GM21619 (cell line): Measurements from ENCODE around the gene MAB21L3.

Experiments
- ATAC-seq: cut with Tn5 transposase; IDR thresholded peaks from one replicate; pipeline ENCODE4 v1.9.1; 2021; ENCODE audit not compliant: unreplicated experiment

The MAB21L3 gene

DNA sequence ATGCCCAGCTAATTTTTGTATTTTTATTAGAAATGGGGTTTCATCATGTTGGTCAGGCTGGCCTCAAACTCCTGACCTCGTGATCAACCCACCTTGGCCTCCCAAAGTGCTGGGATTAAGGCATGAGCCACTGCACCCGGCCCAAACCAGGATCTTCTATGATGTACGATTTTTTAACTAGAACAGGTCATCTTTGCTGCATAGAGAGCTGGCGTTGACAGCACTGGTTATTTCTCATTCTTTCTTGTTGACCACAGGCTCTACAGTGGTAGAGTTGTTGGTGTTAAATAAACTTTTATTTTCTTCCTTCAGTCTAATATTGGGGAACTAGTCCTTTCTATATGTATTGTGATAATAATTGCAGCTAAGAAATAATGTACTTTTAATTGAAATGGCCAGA lies 3.8 kb upstream of the MAB21L3 start:
- ATAC-seq = no peak

DNA sequence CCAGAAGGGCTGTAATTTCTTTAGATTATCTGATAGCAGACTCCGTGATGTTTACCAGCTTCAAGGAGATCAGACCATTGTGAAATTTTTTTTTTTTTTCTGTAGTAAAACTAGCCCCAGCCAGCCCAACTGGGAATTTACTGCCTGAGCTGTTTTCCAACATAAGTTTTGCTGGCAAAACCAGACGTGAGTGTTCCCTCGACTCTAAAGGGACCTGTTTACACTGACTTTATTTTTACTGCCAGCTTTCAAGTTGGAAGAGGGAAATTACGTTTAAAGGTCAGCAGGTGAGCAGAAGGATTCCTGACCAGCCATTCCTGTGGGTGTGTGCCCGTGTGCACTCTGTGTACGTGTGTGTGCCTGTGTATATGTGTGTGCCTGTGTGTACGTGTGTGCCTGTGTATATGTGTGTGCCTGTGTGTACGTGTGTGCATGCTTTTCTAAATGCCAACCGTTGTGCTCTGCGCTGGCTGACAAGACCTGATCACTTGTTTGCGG lies 374 bp downstream of the MAB21L3 start:
- no peak for ATAC-seq

DNA sequence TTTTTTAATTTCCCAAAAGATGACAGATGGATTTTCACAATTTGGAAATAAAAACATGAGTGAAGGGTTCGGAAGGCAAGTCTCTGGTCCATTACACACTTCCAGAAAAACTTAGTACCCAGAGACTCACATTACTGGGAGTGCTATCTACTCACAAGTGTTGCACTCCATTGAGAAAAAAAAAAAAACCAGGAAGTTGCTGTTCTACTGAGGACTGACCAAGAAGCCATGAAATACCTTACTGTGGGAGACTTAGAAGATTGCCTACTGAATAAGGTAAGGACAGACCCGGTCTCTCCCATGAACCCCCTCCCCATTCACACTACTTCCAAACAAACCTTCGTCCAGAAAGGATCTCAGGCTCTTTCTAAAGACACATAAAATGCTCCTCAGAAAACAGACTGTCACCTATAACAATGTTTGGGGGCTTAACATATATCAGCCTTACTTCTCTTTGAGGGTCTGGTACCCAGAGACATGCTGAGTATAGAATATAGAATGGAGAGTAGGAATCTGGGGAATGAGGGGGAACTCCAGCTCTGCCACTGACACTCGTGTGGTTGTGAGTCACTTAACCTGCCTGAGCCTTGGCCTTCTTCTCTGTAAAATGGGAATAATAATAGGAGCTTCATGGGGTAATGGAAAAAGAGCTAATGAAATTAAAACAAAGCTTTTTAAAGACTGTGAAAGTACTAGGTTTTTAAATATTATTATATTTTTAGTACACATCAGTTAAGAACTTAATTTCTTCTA lies 1.4 kb downstream of the MAB21L3 start:
- no peak for ATAC-seq

DNA sequence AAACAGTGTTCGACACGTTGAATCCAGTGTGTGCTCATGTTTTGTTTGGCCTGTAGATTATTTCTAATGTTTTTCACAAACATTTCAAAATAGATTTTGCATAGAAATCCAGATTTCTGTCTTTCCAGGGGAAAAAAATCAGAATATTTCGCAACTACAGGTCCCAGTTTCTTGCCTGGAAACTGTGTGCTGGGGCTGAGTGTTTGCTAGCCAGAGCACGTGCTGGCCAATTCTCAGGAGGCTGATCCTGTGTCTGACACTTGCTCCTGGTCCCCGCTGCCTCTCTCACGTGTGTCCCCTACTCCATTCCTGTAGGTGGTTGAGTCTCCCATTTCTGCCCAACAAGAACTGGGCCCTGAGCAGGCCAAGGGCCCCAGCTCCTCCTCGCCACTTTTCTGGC lies 2.4 kb downstream of the MAB21L3 start:
- ATAC-seq = no peak

DNA sequence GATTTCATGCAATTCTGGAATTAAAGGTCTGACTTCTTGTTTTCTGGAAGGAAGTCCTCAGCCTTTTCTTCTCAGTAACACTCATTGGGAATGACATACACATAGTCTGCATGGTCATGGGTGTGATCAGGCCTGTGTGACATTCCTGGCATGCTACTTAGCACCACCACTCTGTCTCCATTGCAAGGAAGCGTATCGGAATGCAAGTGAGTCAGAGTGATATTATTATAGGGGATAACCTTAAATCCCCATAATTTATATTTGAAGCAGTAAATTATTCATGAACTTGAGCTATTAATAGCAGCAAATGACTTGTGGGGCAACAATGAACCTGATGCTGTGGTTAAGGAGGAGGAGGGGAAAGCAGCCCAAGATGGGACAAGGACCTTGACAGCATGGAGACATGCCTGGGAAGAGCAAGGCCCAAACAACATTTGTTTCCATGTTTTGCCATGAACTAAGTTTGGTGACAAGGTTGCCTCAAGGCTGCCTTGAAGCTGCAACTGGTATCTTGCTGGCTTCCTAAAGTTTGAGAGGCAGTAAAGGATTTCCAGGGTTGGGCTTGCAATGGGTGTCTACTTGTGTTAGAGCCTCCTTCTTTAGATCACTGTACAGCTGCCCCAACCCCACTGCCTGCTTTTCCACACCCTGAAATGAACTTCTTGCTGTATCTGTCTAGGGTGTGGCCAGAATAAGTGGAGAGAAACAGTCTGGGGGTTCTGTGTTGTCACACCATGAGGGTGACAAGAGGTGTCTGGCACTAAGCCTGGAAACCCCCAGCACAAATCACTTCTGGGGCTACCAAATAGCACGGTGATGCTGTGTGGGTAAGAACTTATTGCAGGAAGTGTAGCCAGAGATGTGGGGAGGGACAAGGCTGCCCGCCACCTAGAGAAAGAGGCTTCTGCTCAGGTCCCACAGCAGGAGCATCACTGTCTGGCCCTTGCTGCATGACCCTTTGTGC lies 4.6 kb downstream of the MAB21L3 start:
- ATAC-seq = no peak

DNA sequence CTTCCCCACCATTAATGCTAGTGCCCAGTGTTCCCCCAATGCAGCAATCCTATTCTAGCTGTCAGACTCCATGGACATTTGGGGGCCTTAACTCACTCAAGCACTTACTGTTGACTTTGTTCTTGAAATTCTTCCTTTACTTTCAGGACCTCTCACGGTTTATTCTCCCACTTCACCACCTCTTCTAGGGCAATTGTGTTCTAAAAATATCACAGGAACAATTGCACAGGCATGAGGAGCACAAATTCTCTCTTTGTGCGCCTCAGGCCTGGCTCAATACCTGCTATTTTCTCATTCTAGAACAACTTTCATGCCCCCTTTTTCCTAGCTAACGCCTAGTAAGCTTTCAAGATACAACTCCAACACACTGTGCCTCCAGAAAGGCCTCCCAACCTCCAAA lies 7.3 kb downstream of the MAB21L3 start:
- no peak for ATAC-seq

DNA sequence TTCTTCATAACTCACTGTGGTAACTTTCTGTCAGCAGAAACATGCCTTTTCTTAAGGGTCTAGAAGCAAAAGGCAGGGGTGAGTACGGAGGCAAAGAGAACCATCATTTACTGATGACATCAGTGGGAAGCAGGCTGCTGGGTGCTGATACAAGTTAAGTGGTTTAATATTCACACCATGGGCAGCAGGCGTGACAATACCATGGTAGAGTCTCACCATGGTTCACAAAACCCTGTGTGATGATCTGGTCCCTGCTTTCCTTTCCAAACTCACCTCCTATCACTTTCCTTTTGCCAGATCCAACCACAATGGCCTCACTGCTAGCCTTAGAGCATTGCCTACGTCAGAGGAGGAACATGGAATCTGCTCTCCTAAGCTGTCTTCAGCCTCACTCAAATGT lies 8.7 kb downstream of the MAB21L3 start:
- no peak for ATAC-seq

DNA sequence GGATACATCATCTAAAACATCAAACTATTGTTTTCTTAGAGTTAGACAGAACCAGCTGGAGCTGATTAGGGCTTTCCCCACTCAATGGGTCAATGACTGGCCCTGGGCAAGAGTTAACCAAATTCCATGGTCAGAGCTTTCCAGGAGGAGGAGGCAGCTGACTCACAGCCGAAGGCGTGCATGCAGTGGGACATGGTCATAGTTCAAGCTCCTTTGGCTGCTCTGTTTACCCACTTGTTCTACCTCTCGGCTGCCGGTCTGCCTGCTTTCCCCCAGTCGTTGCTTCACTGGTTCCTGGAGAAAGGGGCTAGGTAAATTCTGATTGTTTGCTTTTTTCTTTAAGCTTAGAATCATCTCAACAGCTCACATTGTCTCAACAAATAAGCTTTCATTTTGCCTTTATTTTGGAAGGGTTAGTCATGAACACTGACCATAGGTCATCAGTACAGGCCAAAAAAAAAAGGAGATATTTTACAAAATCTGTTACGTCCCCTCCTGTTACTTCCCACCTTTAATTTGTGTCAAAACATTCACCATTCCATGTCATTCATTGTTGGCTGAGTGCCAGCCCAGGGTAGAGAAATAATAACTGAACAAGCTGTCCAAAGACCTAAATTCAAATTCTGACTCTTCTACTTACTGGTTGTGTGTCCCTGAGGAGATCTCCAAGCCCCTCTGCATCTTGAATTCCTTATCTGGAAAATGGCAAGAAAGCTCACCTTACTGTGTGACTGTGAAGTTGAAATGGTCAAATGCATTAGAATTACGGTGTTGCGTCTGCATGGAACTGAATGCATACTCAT lies 12.0 kb downstream of the MAB21L3 start:
- no peak for ATAC-seq

DNA sequence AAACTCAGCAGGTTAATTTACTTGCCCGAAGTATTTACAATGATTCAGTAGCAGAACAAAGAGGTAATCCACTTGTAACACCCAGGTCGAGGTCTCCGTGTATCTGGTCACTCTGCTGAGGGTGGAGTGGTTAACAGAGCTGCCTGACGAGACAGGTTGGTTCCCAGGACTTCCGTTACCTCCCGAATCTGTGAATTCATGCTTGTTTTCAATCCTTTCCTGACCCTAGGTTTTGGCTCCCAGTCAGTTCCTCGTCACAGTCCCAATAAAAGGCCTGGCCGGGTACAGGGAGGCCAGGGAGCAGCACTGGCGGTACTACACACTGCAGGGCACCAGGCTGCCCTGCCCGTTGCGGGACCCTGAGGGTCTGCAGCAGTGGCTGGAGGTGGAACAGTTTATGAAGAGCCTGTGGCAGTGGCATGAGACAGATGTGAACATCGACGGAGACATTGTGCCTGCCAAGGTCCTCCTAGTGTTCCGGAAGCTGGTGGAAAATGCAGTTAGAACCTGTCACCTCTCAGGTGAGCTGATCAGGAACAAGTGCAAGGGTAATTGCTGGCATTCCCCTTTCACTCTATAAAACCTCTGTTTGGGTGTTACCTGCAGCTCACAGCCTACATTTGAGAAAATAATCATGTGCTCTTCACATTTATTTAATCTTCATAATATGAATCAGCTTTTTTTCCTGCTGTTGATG lies 12.8 kb downstream of the MAB21L3 start:
- ATAC-seq = no peak

DNA sequence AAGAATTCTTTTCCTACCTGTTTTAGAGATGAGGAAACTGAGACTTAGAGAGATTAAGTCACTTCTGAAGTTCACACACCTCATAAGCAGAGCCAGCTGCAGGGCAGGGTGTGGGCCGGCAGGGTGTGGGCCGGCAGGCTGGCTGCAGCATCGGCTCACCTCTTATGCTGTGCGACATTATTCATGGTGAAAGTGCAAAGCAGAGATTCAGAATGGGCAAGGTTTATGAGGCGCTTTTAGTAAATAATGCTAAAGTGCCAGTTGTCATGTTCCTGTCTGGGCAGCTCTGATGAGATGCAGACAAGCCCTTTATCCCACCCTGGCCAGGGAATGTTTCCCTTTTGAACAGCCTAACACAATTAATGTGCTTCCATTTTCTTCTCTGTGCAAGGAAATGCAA lies 14.6 kb downstream of the MAB21L3 start:
- ATAC-seq = no peak

DNA sequence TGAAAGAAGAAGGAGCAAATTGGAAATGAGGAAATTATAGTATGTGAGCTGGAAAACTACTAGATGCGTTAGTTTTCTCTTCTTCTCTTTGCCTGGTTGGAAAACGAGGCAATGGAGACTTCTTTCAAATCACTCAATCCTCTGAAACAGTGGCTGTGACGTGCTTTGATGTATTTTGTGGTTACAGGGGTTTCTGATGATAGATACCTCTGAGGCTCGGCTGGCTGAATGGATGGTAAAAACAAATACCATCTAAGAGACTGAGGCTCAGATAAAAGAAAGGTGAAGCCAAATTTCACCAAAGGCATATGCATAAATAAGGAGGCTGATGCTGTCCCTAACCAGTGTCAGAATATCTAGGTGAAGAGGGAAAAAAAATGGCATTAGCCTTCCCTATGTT lies 15.1 kb downstream of the MAB21L3 start:
- no peak for ATAC-seq

DNA sequence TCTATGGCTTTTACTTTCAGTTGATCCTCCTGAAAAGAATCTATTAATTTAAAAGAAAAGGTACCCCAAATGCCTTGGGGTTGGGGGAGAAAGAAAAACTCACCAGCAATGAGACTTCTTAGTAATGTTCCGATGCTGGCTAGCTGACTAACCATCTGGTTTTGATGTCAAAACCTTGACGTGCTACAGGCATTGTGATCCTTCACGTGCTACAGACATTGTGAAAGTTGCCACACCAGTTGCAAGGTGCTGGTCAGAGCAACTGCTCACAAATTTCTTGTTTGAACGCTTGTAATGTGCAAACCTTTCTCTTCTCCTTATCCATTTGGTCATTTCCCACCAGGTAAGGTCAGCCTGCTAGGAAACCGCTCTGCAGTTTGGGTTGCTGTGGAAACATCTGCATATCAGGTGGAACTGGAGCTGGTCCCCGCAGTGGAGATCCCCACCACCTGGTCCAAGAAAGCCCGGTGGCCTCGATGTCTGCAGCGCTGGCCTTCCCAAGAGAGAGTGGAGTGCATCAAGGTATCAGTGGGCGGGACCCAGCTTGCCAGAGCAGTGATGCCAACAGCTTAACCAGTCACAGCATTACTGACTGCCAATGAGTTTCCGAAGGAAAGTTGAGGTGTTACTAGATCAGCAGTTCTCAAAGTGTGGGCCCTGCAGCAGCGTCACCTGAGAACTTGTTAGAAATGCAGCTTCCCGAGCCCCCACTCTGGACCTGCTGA lies 16.1 kb downstream of the MAB21L3 start:
- no peak for ATAC-seq

DNA sequence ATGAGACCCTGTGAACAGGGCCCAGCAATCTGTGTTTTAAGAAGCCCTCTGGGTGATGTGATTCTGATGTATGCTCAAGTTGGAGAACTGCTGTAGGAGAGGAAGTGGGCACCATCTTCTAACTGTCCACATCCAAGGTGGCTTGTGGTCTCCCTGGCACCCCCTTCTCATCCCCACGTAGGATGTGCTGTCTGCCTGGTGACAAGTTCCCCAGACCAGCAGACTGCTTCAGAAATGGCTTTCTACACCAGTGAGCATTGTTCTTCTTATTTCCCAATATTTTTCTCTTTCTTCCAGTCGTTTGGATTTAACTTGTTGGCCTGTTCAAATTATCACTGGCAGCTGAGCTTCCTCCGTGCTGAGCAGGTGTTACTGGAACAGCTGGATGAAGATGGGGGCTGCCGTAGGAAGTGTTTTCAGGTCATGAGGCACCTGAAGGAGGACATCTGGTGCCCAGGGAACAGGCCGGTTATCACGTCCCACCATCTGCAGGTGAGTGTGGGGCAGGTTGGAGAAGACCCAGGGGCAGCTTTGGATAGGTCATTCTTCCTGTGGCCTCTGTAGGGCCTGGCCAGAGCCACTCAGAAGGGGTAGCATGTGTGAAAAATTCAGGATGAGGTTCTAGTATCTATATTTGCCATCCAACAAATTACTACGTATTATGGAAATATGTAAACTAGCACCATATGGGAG lies 16.8 kb downstream of the MAB21L3 start:
- no peak for ATAC-seq

DNA sequence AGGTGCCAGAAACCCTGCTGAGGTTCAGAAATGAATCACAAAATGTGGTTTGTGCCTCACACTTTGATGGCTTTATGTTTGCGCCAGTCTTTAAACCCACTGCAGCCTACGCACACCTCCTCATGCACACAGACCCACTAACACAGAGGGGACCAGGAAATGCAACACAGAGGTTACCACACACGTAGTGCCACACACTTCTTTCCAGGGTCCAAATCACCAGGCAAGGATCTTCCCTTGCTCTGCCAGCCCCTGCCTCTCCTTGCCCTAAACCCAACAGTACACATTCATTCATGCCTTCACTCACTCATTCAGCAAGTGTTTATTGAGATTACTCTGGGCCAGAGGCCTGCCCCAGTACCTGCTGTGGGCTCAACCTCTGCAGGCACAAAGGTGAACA lies 17.5 kb downstream of the MAB21L3 start:
- ATAC-seq = no peak

DNA sequence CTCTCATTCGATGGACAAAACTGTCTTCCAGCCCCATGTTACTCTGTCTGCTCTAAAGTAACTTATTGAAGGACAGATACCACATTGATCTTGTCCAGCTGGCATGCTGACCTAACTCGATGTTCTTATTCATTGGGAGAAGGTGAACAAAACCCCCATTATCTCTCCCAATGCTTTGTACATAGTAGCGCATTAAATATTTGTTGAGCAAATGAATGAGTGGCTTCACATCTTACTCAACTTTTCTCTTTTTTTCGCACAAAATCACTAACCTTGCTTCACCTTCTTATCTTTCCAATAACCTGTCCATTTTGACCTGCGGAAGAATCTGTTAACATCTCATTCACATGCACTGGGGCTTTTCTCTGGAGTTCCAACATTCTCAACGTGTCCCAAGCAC lies 18.3 kb downstream of the MAB21L3 start:
- no peak for ATAC-seq

DNA sequence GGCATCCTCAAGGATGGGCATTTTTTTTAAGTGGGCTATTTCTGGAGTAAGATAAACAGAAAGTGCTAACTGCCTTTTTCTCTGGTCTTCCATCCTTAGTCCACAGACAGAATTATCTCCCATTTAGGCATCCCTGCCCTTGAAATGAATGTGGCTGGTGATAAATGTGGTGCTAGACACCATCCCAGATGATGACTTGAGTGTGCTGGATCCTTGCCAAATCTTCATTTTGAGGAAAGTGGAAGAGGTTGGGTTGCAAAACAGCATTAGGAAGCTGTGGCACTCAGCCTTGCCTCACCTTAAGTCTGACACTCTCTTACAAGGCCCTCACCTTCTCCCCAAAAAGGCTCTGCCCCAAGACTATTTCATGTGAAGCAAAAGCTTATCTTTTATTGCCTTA lies 19.2 kb downstream of the MAB21L3 start:
- ATAC-seq = no peak

DNA sequence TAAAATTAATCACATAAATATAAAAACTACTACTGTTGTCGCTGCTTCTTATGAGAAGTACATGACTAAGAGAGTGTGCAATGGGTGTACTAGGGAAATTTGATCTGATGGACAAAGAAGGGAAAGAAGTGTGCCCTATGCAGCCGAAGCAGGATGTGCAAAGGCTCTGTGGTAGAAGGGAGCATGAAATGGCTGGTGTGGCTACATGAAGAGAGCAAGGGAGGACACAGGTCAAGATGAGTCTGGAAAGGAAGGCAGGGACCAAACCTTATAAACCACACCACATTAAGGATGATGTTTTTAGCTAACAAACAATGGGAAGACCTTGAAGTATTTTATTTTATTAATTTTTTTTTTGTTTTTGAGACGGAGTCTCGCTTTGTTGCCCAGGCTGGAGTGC lies 20.0 kb downstream of the MAB21L3 start:
- ATAC-seq = no peak

DNA sequence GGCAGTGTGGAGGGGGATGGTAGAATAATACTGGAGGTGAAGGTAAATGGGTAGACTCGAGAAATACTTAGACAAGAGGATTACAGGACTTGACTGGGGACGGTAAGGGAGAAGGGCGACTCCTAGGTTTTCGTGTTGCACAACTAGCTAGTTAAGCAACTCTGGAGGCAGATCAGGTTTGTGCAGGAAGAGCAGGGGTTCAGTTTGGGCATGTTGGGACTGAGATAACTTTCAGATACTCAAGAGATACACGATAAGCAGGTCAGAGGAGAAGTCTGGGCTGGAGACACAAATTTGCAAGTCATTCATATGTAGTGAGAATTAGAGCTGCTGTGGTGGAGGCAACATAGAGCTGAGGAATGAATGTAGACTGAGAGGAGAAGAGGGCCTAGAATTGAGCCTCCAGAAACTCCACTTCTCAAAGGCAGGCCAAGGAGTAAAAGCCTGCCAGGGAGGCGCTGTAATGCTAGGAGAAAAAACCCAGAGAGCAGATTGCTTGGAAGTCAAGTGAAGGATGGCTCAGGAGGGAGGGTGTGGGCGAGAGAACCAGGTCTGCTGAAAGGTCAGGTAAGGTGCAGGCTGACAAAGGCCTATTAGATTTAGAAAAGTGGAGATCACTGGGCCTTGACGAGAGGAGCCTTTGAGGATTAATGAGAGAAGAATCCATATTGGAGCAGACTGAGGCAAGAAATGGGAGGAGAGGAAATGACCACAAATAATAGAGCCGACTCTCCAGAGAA lies 20.8 kb downstream of the MAB21L3 start:
- no peak for ATAC-seq
